GM18505 (cell line): Measurements from ENCODE around the gene KCNAB2.

Experiments used
- ATAC-seq: cut with Tn5 transposase; IDR thresholded peaks from one replicate; pipeline ENCODE4 v1.9.1; 2021; ENCODE audit not compliant: unreplicated experiment
- POLR2A ChIP-seq: IDR thresholded peaks from 4 replicates; pipeline ENCODE4 v1.6.1; 2011; ENCODE audit warnings: borderline replicate concordance; ENCODE audit not compliant: insufficient read depth, insufficient read length; ENCODE audit errors: extremely low read depth

The KCNAB2 gene

DNA sequence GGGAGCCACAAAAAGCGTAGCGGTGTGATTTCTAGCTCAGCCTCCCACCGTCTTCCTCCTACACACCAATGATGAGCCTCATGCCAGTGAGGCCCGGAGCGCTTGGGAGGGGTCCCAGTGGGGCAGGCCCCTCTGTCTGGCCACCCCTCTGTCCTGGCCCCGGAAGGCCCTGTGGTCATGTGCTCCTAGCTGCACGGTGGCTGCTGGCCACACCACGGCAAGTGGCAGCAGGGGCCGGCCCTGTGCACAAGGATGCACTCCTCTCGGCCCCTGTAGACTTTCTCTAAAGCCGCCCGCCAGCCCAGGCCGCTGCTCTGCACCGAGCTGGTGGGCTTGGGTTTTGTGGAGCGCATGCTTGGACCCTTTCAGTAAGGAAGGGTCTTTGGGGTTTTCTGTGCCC is 53.6 kb downstream of the KCNAB2 start:
- no peak for ATAC-seq
- no peak for TF ChIP-seq POLR2A

DNA sequence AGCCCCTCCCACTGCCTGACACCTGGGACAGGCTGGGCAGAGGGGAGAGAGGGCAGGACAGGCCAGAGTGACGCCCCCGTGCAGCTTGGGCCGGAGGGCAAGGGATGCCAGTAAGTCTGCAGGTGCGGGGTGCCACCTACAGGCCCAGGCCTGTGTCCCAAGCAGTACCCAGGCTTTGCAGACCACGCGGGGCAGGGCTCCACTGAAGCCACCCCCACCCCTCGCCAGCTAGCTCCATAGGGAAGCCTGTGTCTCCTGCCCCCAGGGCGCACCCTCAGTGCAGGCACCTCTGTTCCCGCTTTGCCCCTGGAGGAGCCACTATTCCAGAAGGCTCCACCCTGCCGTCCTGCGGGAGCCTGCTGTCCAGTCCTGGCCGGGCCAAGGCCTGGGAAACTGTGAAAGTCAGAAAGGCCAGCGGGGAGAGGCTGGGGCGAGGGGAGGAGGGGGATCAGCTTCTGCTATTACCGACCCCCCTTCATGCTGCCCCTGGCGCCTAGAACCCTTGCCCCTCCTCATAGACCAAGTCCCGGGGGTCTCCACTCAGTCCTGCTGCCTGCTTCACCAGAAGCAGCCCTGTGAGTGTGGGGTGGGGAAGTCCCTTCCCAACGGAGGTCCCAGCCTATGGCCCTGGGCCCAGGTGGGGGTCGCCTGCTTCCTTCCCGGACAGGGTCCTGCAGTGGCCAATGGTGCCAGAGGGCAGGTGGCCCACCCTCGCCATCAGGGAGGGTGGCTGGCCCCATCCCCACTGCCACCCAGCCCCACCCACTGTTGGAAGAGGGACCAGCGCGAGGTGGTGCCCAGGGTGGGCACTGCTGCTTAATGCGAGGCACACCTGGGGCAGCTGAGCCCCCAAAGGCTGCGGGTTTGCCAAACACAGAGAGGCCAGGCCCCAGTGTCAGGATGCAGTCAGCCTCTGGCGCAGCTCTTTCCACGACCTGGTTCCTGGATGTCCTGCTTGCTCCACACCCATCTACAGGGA is 54.4 kb downstream of the KCNAB2 start:
- ATAC-seq: no peak

DNA sequence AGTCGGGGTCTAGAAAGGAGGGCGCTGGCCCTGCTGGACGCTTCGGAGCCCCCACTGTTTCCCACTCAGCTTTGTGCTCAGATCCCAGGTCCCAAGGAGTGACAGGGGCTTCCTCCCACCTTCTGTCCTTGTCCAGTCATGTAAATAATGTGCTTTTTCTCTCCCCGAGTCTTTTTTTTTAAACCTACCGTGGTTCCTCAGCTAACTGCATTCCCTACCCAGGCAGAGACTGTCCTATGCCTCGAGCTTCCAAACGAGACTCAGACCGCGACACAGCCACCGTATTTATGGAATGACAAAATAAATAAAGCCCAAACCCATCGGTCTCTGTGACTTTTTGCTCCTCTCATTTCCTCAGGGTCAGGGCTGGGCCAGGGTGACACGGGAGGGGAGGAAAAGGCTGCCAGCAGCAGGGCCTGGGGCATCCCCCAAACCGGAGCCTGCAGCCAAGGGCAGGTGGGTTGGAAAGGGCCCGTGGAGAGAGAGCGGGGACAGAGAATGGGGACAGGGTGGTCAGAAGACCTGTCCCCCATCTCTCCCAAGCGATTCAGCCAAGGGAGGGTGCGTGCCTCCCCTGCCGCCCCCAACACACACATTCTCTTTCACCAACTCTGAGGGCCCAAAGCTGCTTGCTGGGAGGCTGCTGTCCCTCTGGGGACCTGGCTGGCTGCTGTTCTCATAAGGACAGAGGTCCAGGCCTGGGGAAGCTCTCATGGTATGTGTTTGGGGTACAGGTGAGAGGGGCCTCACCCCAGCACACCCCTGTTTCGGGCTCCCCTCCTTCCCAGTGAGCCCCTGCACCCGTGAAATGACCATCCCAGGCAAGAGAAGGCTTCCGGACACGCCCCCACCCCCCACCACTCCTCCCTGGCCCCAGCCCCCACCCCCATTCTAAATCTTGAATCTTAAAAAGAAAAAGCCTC is 55.4 kb downstream of the KCNAB2 start:
- ATAC-seq: no peak
- TF ChIP-seq POLR2A: no peak

More for the DNA sequence above, 54.4 kb downstream of the KCNAB2 start:
- no peak for TF ChIP-seq POLR2A

DNA sequence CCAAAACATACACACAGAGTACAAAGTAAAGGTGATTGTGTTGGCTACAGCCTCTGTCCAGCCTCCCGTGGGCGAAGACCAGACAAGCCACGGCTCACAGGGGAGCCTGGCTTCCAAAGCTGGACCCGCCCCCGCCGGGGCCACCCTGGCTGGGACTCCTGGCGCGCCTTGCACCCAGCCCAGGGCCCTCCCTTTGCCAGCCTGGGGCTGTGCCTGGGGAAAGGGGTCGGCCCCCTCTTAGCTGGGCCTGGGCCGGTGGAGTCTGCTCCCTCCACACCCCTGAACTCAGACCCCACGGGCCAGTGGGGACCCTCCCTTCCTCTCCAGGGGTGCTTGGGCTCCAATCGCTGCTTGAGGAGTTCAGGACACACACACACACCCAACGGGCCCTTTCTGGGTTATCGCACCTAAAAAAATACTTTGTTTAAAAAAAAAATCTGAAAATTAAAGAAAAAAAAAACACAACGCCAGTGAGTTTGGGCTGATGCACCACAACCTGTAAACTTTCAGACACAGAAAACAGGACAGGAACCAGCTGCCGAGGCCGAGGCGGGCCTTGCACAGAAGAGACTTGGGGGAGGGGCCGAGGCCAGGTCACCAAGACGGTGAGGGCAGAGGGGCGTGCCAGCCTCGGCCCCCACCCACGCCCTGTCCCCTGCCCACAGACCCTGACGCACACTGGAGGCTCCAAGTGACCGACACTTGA is 56.3 kb downstream of the KCNAB2 start:
- TF ChIP-seq POLR2A: no peak
- no peak for ATAC-seq

DNA sequence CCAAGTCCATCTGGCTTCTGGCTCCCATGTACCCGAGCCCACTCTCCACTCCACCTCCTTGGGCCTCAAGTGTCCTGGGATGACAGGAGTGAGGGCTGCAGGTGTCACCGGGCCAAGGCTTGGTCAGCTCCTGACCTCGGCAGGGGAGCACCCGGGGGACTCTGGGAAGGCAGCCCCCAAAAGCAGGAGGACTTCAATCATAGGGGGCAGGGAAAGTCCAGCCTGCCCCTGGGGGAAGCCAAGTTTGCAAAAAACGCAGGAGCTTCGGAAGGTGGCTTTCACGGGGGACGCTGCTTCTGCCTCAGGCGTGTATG is 56.8 kb downstream of the KCNAB2 start:
- TF ChIP-seq POLR2A: no peak
- ATAC-seq: no peak

DNA sequence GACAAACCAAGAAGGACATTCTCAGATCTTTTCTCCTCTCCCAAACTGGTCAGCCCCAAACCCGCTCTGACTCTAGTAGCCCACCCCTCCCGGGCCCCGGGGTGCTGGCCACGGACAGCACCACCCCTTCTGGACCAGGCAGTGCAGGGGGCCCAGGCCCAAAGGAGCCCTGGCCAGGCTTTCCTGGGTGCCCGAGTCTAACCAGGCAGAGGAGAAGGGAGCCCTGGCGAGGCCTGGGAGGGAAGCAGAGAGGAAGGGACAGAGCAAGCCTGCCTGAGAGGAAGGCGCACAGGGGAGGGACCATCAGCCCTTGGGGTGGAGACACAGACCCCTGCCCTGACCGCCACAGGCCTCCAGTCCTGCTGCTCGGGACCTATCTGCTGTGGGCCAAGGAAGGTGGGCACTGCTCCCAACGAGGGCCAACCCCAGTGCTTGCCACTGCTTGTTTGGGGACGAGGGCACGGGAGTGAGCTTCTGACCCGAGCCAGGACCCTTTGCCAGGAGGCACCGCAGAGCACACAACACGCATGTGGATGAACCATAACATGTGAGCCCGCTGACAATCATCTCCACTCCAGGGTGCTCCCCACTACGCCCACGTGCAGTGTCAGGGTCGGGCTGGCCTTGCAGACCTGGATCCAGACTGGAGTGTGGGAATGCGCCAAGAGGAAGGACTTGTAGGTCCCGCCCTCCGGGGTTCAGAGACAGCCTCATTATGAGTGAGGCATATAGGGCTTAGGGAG is 57.6 kb downstream of the KCNAB2 start:
- no peak for ATAC-seq
- no peak for TF ChIP-seq POLR2A

DNA sequence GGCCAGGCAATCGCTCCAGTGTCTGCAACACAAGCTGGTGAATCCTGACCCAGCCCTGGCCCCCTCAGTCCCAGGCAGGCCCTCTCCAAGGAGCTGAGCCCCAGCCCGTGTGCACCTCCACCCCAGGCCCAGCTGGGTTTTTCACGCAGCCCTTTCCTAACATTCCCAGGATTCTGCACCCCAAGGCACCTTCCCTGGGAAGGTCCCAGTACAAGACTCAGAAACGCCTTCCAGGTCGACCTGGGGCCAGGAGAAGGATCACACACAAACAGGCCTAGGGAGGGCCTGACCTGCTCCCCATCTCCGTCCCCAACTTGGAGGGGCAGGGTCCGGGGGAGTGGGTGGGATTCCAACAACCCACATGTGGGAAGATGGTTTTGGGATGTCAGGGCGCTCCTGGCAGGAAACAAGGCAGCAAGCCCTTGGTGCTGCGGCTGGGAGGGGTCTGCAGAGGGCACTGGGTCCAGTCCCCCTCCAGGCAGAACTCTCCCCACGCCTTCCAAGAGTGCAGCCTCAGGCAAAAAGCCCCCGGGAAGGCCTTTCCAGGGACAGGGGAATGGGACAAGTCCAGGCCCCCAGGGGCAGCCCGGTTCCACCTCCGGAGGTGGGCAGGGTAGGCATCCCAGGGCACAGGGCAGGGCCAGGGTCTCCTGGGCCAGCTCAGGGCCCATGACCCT is 58.3 kb downstream of the KCNAB2 start:
- no peak for ATAC-seq
- no peak for TF ChIP-seq POLR2A

DNA sequence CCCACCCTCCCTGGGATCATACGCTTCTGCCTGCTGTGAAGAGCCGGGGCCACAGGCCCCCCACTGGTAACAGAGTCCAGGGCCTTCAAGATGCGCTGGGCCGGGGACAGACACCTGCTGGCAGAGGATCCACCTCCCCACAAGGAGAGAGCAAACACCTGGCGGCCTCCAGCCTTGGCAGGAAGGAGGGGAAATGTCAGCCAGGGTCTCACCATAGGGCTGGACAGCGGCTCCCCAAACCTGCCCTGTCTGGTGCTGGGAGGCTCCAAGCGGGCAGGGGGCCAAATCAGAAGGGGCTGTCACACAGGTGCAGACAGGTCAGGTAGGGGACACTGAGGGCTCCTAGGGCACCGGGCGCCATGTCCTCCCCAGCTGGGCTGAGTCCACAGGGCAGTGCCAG is 58.9 kb downstream of the KCNAB2 start:
- ATAC-seq: no peak
- TF ChIP-seq POLR2A: no peak

DNA sequence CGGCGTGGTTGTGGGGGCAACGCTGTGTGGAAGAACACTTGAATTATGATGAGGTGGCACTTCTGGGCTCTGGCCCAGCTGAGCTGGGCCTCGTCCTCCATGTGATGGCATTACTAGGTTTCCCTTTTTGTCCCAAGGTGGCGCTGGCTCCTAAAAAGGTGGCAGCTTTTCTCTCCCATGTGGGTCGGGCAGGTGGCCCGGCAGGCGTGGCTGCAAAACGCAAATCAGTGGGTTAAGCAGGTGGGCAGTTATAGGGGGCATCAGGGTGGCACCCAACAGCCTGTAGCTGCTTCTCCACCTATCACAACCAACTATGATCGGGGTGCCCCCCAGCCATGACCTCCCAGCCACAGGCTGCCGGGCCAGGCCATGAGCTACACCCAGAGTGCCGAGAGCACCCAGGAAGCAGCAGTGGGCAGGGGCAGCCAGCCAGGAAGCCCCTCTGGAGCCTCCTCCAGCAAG is 59.6 kb downstream of the KCNAB2 start:
- no peak for TF ChIP-seq POLR2A
- no peak for ATAC-seq

DNA sequence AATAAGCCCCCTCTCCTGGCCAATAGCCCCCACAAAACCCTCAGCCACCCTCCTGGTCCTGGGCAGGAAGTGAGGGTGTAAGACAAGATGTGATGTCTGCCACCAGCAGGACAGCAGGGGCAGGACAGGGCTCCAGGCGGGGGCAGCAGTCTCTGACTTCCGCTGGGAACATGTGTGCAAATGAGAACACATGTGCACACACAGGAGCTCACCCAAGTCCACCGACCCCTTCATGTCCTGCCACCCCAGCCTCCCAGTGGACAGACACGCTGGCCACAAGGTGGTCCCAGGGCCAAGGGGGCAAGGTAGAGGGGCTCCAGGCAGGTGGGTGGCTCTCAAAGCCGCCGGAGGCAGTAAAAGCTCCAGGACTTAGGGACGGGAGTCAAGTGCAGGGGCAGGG is 60.1 kb downstream of the KCNAB2 start:
- no peak for ATAC-seq
- TF ChIP-seq POLR2A: no peak

DNA sequence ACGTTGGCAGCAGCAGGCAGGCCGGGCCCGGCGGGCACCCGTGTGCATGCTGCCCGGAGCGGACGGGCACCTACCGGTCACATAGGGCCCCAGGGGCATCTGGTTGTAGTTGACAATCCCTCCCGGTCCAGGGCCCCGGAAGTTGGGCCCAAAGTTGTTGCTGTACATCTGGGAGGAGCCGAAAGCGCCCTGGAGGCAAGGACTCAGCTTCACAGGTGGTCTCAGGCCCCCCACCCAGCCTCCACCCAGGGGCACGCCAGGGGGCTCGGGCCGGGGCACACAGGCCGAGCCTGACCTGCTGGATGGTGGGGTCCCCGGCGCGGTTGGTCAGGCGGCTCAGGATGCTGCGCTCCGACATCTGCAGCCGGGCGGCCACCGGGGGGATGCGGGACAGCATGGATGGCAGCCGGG is 60.6 kb downstream of the KCNAB2 start:
- no peak for ATAC-seq
- no peak for TF ChIP-seq POLR2A

DNA sequence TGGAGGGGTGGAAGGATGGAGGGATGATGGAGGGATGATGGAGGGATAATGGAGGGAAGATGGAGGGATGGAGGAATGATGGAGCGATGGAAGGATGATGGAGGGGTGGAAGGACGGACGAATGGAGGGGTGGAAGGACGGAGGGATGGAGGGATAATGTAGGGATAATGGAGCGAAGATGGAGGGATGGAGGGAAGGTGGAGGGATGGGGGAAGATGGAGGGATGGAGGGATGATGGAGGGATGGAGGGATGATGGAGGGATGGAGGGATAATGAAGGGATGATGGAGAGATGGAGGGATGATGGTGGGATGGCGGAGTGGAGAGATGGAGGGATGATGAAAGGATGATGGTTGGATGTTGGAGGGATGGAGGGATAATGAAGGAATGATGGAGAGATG is 61.3 kb downstream of the KCNAB2 start:
- no peak for TF ChIP-seq POLR2A

DNA sequence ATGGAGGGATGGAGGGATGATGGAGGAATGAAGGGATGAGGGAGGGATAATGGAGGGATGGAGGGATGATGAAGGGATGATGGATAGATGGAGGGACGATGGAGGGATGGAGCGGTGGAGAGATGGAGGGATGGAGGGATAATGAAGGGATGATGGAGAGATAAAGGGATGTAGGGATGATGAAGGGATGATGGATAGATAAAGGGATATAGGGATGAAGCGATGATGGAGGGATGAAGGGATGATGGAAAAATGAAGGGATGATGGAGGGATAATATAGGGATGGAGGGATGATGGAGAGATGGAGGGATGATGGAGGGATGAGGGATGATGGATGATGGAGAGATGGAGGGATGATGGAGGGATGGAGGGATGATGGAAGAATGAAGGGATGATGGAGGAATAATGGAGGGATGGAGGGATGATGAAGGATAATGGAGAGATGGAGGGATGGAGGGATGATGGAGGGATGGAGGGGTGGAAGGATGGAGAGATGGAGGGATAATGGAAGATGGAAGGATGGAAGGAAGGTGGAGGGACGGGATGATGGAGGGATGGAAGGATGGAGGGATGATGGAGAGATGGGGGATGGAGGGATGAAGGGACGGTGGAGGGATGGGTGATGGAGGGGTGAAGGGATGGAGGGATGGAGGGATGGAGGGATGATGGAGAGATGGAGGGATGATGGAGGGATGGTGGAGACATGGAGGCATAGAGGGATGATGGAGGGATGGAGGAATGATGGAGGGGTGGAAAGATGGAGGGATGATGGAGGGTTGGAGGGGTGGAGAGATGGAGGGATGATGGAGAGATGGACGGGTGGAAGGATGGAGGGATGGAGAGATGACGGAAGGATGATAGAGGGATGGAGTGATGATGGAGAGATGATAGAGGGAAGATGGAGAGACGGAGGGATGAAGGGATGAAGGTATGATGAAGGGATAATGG is 62.0 kb downstream of the KCNAB2 start:
- no peak for ATAC-seq
- TF ChIP-seq POLR2A: no peak

More for the DNA sequence above, 61.3 kb downstream of the KCNAB2 start:
- ATAC-seq: no peak
